ENCODE data around the gene RAG1.

GRCh38 chr11:36601155-36601554 is 33.3 kb downstream of the RAG1 start:
- TF ChIP-seq POLR2A (IDR thresholded peaks at IDR 0.05) (no peak), EP300 (IDR thresholded peaks at IDR 0.05; ENCODE audit: low read depth) (no peak), POLR2AphosphoS5 (IDR thresholded peaks at IDR 0.05) (no peak)
- TF ChIP-seq, protein P1, sequence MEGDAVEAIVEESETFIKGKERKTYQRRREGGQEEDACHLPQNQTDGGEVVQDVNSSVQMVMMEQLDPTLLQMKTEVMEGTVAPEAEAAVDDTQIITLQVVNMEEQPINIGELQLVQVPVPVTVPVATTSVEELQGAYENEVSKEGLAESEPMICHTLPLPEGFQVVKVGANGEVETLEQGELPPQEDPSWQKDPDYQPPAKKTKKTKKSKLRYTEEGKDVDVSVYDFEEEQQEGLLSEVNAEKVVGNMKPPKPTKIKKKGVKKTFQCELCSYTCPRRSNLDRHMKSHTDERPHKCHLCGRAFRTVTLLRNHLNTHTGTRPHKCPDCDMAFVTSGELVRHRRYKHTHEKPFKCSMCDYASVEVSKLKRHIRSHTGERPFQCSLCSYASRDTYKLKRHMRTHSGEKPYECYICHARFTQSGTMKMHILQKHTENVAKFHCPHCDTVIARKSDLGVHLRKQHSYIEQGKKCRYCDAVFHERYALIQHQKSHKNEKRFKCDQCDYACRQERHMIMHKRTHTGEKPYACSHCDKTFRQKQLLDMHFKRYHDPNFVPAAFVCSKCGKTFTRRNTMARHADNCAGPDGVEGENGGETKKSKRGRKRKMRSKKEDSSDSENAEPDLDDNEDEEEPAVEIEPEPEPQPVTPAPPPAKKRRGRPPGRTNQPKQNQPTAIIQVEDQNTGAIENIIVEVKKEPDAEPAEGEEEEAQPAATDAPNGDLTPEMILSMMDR (IDR thresholded peaks at IDR 0.05), result no peak
